Measurements from ENCODE around the gene SLX1A. TPM values are rescaled to one million over a fixed set of nuclear protein-coding genes. Genes with fewer than 3 reads are reported as not detected.
"Not testable (repeated sequence)": the region's sequence is repeated elsewhere in the genome, so short reads cannot be mapped to it uniquely, and the experiment has no call there.

The SLX1A gene
- total RNA-seq, 6 donors from 2014 or later = 38.6 to 127 (median 63.6) TPM

GRCh38 chr16:30199608-30200343, 6.1 kb downstream of the SLX1A start:
- H3K27ac ChIP-seq, H3K4me3 ChIP-seq, DNase-seq, H3K27me3 ChIP-seq, H3K9me3 ChIP-seq, H3K4me1 ChIP-seq, H3K36me3 ChIP-seq: not testable (repeated sequence)
- no CpG with 5 or more reads among the region's 15 CpGs for WGBS, 2 donors
- ATAC-seq (ENCODE audit: low FRiP score in 2 of 2) = peak; percentile 63 to 65

DNA sequence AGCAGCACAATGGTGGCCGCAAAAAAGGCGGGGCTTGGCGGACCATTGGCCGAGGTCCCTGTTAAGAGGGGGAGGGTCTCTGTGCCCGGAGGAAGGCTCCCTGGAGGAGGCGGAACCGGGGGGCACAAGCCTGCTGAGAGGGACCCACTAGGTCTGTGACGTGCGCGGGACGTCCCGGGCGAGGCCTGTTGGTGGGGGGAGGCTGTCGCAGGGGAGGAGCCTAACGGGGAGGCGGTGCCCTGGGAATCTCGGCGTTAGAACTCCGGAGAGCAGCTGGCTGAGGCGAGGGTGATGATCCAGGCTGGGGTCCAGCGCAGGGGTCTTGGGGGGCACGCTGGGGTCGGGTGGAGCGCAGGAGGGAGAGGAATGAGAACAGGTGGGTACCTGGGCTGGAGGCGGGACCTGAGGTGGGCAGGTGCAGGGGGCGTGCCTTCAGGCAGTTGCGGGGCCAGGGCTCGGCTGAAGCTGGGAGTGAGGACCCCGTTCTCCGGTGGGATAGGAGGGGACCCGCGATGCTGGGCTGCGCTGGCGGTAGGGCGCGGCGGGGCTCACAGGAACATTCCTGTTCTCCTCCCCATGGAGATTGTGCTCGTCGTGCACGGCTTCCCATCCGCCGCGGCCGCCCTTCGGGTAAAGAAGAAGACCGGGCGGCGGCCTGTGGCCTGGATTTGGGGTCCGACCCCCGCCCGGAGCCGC, 12.0 kb downstream of the SLX1A start:
- ATAC-seq (ENCODE audit: low FRiP score in 2 of 2) (peak; percentile 69 to 78), DNase-seq (peak in 1 of 2 donors; percentile 85)
- H3K36me3 ChIP-seq, H3K27me3 ChIP-seq, H3K4me1 ChIP-seq, H3K9me3 ChIP-seq: not testable (repeated sequence)
- peak overlapping the region in 1 of 4 donors; percentile 50 for H3K27ac ChIP-seq
- 3% methylated on average over 7 of the region's 52 CpGs; no CpG with 5 or more reads in 1 of the 2 donors for WGBS, 2 donors
- peak overlapping the region; percentile 4 to 56 (median 49) for H3K4me3 ChIP-seq

DNA sequence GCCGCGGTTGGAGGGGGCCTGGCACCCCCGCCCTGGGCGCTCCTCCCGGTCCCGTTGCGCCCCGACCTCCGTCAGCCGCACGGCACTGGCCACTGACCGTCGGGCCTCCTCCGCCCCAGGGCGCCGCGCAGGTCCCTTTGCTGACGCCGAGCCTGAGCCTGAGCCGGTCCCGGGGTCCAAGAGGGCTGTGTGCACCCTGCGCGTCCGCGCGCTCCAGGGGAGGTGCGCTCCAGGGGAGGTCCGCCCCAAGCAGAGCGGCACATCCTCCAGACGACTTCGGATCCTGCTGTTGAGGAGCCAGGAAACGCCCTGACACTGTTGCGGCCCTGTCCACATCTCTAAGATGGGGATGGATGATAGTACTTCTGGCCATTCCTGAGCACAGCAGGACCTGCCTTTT, 12.6 kb downstream of the SLX1A start:
- no CpG with 5 or more reads among the region's 33 CpGs for WGBS, 2 donors
- Histone ChIP-seq H3K27ac (peak overlapping the region in 1 of 4 donors; percentile 50), H3K4me3 (peak overlapping the region in 3 of 4 donors; percentile 45 to 56 (median 53))
- DNase-seq, H3K27me3 ChIP-seq, H3K36me3 ChIP-seq, H3K9me3 ChIP-seq, H3K4me1 ChIP-seq: not testable (repeated sequence)
- ATAC-seq (ENCODE audit: low FRiP score in 2 of 2) = peak; percentile 4 to 54

DNA sequence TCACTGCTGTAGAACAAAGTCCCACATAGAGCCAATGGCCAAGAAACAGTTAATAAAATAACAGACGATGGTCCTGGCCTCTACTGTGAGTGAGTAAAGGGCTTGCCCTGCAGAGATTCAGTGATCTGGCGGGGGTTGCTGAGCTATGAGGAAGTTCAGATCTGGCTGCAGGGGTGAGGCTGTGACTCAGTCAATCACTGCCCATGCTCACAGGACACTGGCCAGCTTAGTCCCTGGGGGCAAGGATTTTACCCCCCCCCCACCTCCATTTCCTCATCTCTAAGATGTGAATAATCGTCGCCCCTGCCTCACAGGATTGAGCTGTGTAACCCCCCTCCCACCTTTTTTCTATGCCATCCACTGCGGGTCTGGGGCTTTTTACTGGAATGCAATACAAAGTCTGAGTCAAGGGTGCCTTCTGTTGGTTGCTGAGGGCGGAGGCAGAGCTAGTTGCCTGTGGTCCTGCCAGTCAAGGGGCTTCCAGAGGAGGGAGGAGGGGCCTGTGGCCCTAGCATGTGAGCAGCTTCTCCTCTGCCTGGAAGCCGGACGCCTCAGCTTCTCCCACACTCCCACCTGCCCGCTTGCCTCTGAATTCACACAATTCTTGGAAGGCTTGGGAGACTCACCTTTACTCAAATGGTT, 13.5 kb downstream of the SLX1A start:
- not testable (repeated sequence) for H3K4me3 ChIP-seq, H3K36me3 ChIP-seq, H3K27me3 ChIP-seq, H3K9me3 ChIP-seq, H3K27ac ChIP-seq, H3K4me1 ChIP-seq
- peak in 1 of 2 donors; percentile 20 for DNase-seq
- WGBS, 2 donors = no CpG with 5 or more reads among the region's 9 CpGs
- ATAC-seq (ENCODE audit: low FRiP score in 2 of 2) = peak; percentile 37 to 68

DNA sequence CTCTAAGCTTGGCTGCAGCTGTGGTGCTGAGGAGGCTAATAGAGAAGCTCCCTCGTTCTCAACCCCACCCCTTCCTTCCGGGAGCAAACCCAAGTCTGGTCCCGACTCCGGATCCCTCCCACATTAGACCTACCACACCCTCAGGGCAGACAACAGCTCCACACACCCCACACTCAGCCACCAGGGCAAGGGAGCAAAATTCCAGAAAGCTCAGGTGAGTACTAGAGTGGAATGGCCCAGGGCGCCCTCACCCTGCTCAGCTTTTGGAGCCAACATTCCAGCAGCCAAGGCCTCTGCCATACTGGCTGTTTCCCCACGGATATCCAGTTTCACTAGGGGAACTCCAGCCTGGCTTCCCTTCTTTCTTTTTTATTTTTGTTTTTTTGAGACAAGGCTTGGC, 15.4 kb downstream of the SLX1A start:
- H3K36me3 ChIP-seq, H3K4me1 ChIP-seq, H3K9me3 ChIP-seq, H3K4me3 ChIP-seq, H3K27me3 ChIP-seq: not testable (repeated sequence)
- peak; percentile 61 to 69 for ATAC-seq (ENCODE audit: low FRiP score in 2 of 2)
- H3K27ac ChIP-seq = peak overlapping the region in 1 of 4 donors; percentile 67
- WGBS, 2 donors = 0% methylated on average over 4 of the region's 6 CpGs; no CpG with 5 or more reads in 1 of the 2 donors
- peak in 1 of 2 donors; percentile 78 for DNase-seq

DNA sequence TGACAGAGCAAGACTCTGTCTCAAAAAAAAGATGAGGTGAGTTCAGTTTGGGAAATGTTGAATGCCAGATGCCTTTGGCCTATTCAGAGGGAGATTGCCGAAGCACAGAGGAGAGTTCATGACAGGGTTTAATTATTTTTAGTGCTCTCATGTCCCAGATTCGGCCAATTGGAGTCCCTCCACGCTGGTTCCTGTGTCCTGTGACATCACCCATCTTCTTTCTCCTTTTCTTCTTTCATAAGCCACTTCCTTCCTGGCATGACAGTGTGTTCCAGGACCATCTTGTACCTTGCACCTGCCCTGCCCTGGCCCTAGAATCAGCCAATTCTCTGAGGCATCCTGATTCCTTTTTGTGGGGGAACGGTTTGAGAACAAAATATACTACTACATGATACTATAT, 17.7 kb downstream of the SLX1A start:
- no CpG with 5 or more reads among the region's 4 CpGs for WGBS, 2 donors
- not testable (repeated sequence) for H3K9me3 ChIP-seq, H3K36me3 ChIP-seq, H3K4me3 ChIP-seq, DNase-seq, H3K27ac ChIP-seq, H3K4me1 ChIP-seq, H3K27me3 ChIP-seq
- ATAC-seq (ENCODE audit: low FRiP score in 2 of 2) = peak in 1 of 2 donors; percentile 15

GRCh38 chr16:30217082-30217481, 23.4 kb downstream of the SLX1A start:
- not testable (repeated sequence) for H3K27me3 ChIP-seq; H3K27ac ChIP-seq; H3K4me3 ChIP-seq; H3K36me3 ChIP-seq; H3K4me1 ChIP-seq; ATAC-seq (ENCODE audit: low FRiP score in 2 of 2); H3K9me3 ChIP-seq
- DNase-seq = peak in 1 of 2 donors; percentile 12
- 78% methylated on average over 5 of the region's 5 CpGs; no CpG with 5 or more reads in 1 of the 2 donors for WGBS, 2 donors

Small RNA genes within 50 kb of the gene (small RNA-seq; reads per million reads assigned to genes)
- 0 reads per million in 4 donors for gene AC106782.4

Other genes with a start within 250 kb of the SLX1A start
- gene TMEM219, start 231.8 kb upstream of the SLX1A start, total RNA-seq = 100 to 1,000 TPM in 5 of 6 donors, 10 to 100 TPM in 1; 95.4 to 187 (median 139) TPM
- 100 to 1,000 TPM in 2 of 6 donors, 10 to 100 TPM in 4; 70.2 to 195 (median 81.5) TPM for gene TAOK2, start 220.0 kb upstream of the SLX1A start, total RNA-seq
- gene HIRIP3, start 198.3 kb upstream of the SLX1A start, total RNA-seq = 10 to 100 TPM; 11.5 to 28.2 (median 25.0) TPM
- gene INO80E, start 197.6 kb upstream of the SLX1A start, total RNA-seq = 10 to 100 TPM; 29.5 to 82.8 (median 55.7) TPM
- gene DOC2A, start 182.8 kb upstream of the SLX1A start, total RNA-seq = 10 to 100 TPM in 1 of 6 donors, 1 to 10 TPM in 5; 1.2 to 11.0 (median 6.5) TPM
- not detected for gene C16orf92, start 170.7 kb upstream of the SLX1A start, total RNA-seq
- under 1 TPM in 1 of 6 donors, not detected in 5; 0.14 TPM for gene TLCD3B, start 162.6 kb upstream of the SLX1A start, total RNA-seq
- 100 to 1,000 TPM; 303 to 964 (median 731) TPM for gene ALDOA, start 128.1 kb upstream of the SLX1A start, total RNA-seq
- 10 to 100 TPM; 44.4 to 99.4 (median 80.0) TPM for gene PPP4C, start 117.9 kb upstream of the SLX1A start, total RNA-seq
- gene TBX6, start 102.0 kb upstream of the SLX1A start, total RNA-seq = 1 to 10 TPM in 5 of 6 donors, under 1 TPM in 1; 0.69 to 9.4 (median 1.4) TPM
- gene YPEL3, start 97.7 kb upstream of the SLX1A start, total RNA-seq = 100 to 1,000 TPM in 4 of 6 donors, 10 to 100 TPM in 2; 81.5 to 228 (median 116) TPM
- gene GDPD3, start 80.3 kb upstream of the SLX1A start, total RNA-seq = 10 to 100 TPM in 2 of 6 donors, 1 to 10 TPM in 4; 1.1 to 17.8 (median 5.4) TPM
- gene MAPK3, start 70.7 kb upstream of the SLX1A start, total RNA-seq = 100 to 1,000 TPM in 2 of 6 donors, 10 to 100 TPM in 4; 48.9 to 120 (median 76.0) TPM
- gene CORO1A, start 10.3 kb upstream of the SLX1A start, total RNA-seq = 100 to 1,000 TPM in 1 of 6 donors, 10 to 100 TPM in 5; 42.2 to 159 (median 80.3) TPM
- 100 to 1,000 TPM in 3 of 6 donors, 10 to 100 TPM in 3; 58.0 to 173 (median 100) TPM for gene BOLA2B, start 209 bp upstream of the SLX1A start, total RNA-seq
- gene SULT1A3, start 5.4 kb downstream of the SLX1A start, total RNA-seq = 10 to 100 TPM in 5 of 6 donors, 1 to 10 TPM in 1; 9.6 to 69.1 (median 20.0) TPM
- 10 to 100 TPM in 2 of 6 donors, 1 to 10 TPM in 4; 2.1 to 18.9 (median 4.9) TPM for gene NPIPB13, start 54.6 kb downstream of the SLX1A start, total RNA-seq
- 10 to 100 TPM; 24.2 to 63.7 (median 38.8) TPM for gene CD2BP2, start 161.4 kb downstream of the SLX1A start, total RNA-seq
- 10 to 100 TPM; 31.1 to 71.2 (median 40.3) TPM for gene TBC1D10B, start 176.6 kb downstream of the SLX1A start, total RNA-seq
- 1 to 10 TPM in 1 of 6 donors, not detected in 5; 1.6 TPM for gene MYL11, start 180.9 kb downstream of the SLX1A start, total RNA-seq
- 10 to 100 TPM in 1 of 6 donors, 1 to 10 TPM in 5; 3.5 to 13.6 (median 7.1) TPM for gene SEPTIN1, start 188.7 kb downstream of the SLX1A start, total RNA-seq
- 10 to 100 TPM in 3 of 6 donors, 1 to 10 TPM in 3; 6.8 to 29.2 (median 10.9) TPM for gene ZNF48, start 201.5 kb downstream of the SLX1A start, total RNA-seq
- 10 to 100 TPM in 2 of 6 donors, 1 to 10 TPM in 4; 5.2 to 12.3 (median 7.2) TPM for gene ZNF771, start 213.7 kb downstream of the SLX1A start, total RNA-seq
- 10 to 100 TPM in 5 of 6 donors, 1 to 10 TPM in 1; 4.2 to 31.8 (median 20.0) TPM for gene DCTPP1, start 236.2 kb downstream of the SLX1A start, total RNA-seq

Measured in upper lobe of left lung (tissue), 6 donors.